Endometrial microvascular endothelial cells (primary cell): ENCODE data around the gene RBPJL. TPM values are rescaled to one million over a fixed set of nuclear protein-coding genes. Genes with fewer than 3 reads are reported as not detected.
"Not testable (repeated sequence)": the region's sequence is repeated elsewhere in the genome, so short reads cannot be mapped to it uniquely, and the experiment has no call there.

Source experiments
- in situ Hi-C: cut with HindIII; loops from 2 replicates; pipeline ENCODE4 v1.10.0; 2017; ENCODE audit warnings: low sequenced_read_pairs, low pct_unique_long_range_greater_than_20kb; ENCODE audit errors: inconsistent ontology term
- total RNA-seq: library from RNA; depleted of rRNA; stranded (reverse); fragments of >200 nt; gene quantifications from one replicate; pipeline ENCODE4 v1.2.3, GENCODE V29; 2015; ENCODE audit errors: inconsistent ontology term

RBPJL gene
- total RNA-seq, 1 donor from 2014 or later: not detected

DNA sequence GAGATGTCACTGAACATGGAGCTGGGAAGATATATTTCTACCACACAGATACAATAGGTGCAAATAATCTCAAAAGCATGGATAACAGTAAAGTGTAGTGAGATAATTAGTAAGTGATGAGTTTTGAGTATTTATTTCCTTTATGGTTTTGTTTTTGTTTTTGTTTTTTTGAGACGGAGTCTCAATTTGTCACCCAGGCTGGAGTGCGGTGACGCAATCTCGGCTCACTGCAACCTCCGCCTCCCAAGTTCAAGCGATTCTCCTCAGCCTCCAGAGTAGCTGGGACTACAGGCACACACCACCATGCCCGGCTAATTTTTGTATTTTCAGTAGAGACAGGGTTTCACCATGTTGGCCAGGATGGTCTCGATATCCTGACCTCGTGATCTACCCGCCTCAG lies 44.2 kb downstream of the RBPJL start:
- in situ Hi-C loops: not testable (repeated sequence)

- in situ Hi-C loops: no loop called here
Measured at GRCh38 chr20:45352729-45353128, 46.1 kb downstream of the RBPJL start.

DNA sequence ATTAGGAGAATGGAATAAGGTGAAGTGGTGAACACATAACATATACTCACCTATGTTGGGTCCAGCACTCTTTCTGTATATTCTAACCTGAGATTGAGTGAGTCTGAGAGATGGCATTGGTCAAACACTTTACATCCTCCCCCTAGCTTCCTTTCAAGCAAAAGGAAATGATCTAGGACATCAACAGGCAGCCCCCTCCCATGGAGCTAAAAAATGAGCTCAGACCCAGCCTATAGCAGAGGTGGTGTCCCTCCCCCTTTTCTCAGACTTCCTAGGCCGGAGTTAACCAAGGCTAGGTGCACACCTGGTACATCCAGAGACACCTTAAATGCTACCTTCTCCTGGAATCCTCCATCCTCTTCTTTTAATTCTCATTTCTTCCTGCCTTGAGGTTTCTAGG lies 47.1 kb downstream of the RBPJL start:
- in situ Hi-C loops: no loop called here

- in situ Hi-C loops: no loop called here
Measured at GRCh38 chr20:45354423-45355208, 48.0 kb downstream of the RBPJL start.

GRCh38 chr20:45355209-45356084 lies 48.8 kb downstream of the RBPJL start:
- in situ Hi-C loops: no loop called here

- in situ Hi-C loops: no loop called here
Measured at GRCh38 chr20:45358282-45359068, 51.8 kb downstream of the RBPJL start.

- in situ Hi-C loops: no loop called here
Measured at GRCh38 chr20:45359069-45359405, 52.4 kb downstream of the RBPJL start.

DNA sequence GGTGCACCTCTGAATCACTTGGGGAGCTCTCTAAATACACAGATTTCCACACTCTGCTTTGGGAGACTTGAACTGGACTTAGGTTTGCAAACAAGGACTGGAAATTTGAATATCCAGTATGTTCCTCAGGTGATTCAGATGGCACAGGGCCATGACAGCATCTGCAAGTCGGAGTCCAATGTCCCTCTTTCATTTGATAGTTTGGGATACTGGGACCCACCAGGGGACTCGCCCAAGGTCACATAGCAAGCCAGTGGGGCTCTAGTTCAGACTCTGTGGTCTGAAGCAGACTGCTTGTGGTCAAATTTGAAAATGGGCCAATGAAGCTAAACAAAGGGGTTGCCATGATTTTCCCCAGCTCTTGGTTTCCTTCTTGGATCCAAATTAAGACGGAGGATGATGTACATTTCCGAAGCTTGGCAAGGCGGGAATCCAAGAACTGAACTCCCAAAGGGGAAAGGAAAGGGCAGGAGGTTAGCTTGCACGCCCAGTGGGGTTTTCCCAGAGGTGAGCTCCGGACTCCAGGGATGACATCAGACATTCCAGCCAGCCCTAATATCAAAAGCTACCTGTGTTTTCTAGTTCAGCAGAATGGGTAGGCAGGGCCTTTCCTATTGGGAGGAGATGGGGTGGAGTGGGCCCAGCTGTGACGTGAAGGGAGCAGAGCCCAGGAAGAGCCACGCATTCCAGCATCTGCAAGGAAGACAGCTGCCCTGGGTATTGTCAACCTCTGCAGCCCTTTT lies 52.9 kb downstream of the RBPJL start:
- in situ Hi-C loops: no loop called here

GRCh38 chr20:45361793-45362192 lies 55.2 kb downstream of the RBPJL start:
- in situ Hi-C loops: no loop called here

DNA sequence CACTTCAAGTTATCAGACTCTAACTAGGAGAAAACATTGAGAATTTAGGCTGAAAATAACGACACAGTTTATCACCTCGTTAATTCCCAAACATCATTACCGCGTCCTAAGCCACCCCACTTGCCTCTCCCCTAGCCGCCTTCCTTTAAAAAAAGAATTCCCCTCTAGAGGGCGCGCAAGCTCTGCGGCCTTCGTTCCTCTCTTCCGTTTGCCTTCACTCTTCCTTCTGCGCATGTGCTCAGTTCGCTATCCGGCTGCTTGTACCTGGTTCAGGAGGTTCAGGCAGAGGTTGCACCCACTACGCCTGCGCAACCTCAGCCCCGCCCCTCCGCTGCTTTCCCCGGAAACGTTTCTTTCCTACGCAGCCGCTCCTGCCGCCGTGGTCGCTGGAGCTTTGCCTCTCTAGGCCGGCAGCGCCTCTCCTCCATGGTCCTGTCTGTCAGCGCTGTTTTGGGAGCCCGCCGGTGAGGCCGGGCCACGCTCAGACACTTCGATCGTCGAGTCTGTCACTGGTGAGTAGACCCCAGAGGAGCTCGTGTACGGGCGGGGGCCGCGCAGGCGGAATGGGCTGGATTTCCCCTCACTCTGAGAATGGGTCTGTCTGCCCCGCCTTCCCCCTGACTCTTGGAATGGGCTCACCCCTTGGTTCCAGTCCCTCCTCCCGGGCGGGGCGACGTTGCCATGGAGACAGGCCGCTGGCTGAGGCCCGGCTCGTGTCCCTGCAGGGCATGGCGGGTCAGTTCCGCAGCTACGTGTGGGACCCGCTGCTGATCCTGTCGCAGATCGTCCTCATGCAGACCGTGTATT lies 56.4 kb downstream of the RBPJL start, which contains the start of gene SYS1:
TSS of gene SYS1 (plus strand) at position 353 of the 807 bp plus-strand sequence. CDS start at position 729, 376 bp downstream.
- in situ Hi-C loops: no loop called here

DNA sequence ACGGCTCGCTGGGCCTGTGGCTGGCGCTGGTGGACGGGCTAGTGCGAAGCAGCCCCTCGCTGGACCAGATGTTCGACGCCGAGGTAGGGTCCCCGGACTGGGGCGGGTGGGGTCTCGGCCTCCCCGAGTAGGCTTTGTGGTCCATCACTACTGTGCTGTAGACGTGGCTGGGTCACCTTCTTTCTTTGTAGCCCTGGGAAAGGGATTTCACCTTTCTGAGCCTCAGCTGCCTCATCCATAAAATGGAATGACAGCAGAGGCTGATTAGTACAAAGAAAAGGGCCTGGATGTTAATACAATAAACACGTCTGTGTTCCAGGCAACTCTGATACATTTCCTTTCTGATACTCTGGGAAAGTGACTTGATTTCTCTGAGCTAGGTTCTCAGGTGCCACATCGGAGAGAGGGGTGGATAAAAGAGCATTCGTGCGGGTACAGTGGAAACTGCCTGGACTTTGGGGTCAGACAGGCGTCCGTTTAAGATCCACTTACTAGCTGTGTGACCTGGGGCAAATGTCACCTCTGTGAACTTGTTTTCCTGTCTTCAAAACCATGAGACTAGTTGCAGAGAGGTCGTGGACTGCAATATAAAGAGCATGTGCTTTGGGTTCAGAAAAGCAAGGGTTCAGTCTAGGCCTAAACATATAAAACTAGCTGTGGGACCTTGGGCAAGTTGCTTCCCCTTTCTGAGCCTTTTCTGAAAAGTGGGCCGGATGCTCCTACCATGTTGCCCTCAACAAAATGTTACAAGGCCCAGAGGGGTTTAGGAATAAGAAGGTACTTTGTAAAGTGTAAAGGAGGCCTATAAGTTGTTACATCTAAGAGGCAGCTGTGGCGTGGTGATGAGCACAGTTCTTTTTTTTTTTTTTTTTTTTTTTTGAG lies 57.2 kb downstream of the RBPJL start:
- in situ Hi-C loops: no loop called here

GRCh38 chr20:45365444-45365970 lies 58.9 kb downstream of the RBPJL start:
- in situ Hi-C loops: no loop called here

GRCh38 chr20:45366192-45366591 lies 59.6 kb downstream of the RBPJL start:
- in situ Hi-C loops: no loop called here

DNA sequence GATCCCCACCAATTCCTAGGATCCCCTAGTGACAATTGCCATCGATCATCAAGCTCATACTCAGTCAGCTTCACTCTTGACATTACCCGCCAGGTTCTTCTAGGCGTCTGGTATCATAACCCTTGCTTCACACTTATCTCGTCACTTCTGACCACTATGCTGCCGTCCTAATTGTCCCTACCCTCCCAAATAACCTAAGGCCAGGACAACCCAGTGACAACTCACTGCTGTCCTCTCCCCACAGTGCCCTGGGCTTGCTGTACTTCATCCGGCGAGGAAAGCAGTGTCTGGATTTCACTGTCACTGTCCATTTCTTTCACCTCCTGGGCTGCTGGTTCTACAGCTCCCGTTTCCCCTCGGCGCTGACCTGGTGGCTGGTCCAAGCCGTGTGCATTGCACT lies 60.0 kb downstream of the RBPJL start:
- in situ Hi-C loops: no loop called here

GRCh38 chr20:45367126-45367525 lies 60.5 kb downstream of the RBPJL start:
- in situ Hi-C loops: no loop called here
